Measurements from ENCODE around the gene INAFM2. TPM values are rescaled to one million over a fixed set of nuclear protein-coding genes. Genes with fewer than 3 reads are reported as not detected.

The INAFM2 gene
- total and polyA plus RNA-seq, 2 donors (not counting 1 experiment from before 2014, with no cell fraction given) = 8.9 to 11.0 TPM

DNA sequence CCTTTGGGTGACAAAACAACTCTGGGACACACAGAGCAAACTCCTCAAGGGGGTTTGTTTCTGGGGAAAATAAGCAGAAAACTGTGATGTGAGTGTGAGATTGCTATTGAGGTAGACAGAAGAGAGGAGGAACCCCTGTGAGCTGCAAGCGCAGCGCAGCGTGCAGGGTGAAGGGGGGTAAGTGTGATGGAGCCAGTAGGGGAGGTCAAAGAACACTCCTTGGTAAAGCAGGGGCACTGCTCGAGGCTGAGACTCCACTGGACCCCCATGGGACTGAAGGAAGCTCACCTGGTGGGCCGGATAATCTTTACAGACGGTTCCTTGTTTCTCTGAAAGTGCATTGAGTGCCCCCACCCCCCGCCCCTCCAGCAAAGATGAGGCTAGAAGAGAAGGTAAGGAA, 7.5 kb downstream of the INAFM2 start:
- Histone ChIP-seq H3K4me2 (ENCODE audit: extremely low read depth, insufficient read depth, low read length) (no peak overlapping the region), H4K20me1 (ENCODE audit: control insufficient read depth, extremely low read depth, insufficient read depth, low read length) (no peaks in the 10 kb centered on the region), H3K36me3 (ENCODE audit: control insufficient read depth, insufficient read depth, low read length) (peaks cover 14% of the 10 kb centered on the region), H3K4me1 (ENCODE audit: control insufficient read depth, extremely low read depth, insufficient read depth, low read length) (peaks cover 8% of the 10 kb centered on the region), H3K27ac (ENCODE audit: insufficient read depth, low read length) (no peak overlapping the region), H3K9me3 (ENCODE audit: control insufficient read depth, insufficient read depth, low read depth, low read length) (no peaks in the 10 kb centered on the region), H3K9ac (ENCODE audit: insufficient read depth, low read length) (no peak overlapping the region), H2AFZ (ENCODE audit: low read length) (no peak overlapping the region), H3K79me2 (ENCODE audit: control insufficient read depth, insufficient read depth, low read length) (no peaks in the 10 kb centered on the region), H3K27me3 (ENCODE audit: control insufficient read depth, insufficient read depth, low read length) (no peaks in the 10 kb centered on the region), H3K4me3 (replicated peaks in 1 of 4; ENCODE audit: control extremely low read depth in 1 of 4, insufficient read depth in 1 of 4, low read depth in 3 of 4, low read length in 4 of 4) (no peak overlapping the region)
- TF ChIP-seq EZH2 (IDR thresholded peaks at IDR 0.05; ENCODE audit: low read length, missing control alignments) (no peak), CTCF (conservative IDR thresholded peaks at IDR 0.05 in 1 of 2, IDR thresholded peaks at IDR 0.05 in 1 of 2; ENCODE audit: low read depth in 1 of 2, low read length in 2 of 2) (no peak)
- no peak for DNase-seq (ENCODE audit: low read depth in 2 of 2)

GRCh38 chr15:40331637-40332036, 8.1 kb downstream of the INAFM2 start:
- Histone ChIP-seq H3K9me3 (ENCODE audit: control insufficient read depth, insufficient read depth, low read depth, low read length) (no peaks in the 10 kb centered on the region), H3K9ac (ENCODE audit: insufficient read depth, low read length) (no peak overlapping the region), H3K4me1 (ENCODE audit: control insufficient read depth, extremely low read depth, insufficient read depth, low read length) (peaks cover 8% of the 10 kb centered on the region), H3K27me3 (ENCODE audit: control insufficient read depth, insufficient read depth, low read length) (no peaks in the 10 kb centered on the region), H2AFZ (ENCODE audit: low read length) (no peak overlapping the region), H4K20me1 (ENCODE audit: control insufficient read depth, extremely low read depth, insufficient read depth, low read length) (no peaks in the 10 kb centered on the region), H3K4me3 (replicated peaks in 1 of 4; ENCODE audit: control extremely low read depth in 1 of 4, insufficient read depth in 1 of 4, low read depth in 3 of 4, low read length in 4 of 4) (no peak overlapping the region), H3K27ac (ENCODE audit: insufficient read depth, low read length) (no peak overlapping the region), H3K4me2 (ENCODE audit: extremely low read depth, insufficient read depth, low read length) (no peak overlapping the region), H3K79me2 (ENCODE audit: control insufficient read depth, insufficient read depth, low read length) (no peaks in the 10 kb centered on the region), H3K36me3 (ENCODE audit: control insufficient read depth, insufficient read depth, low read length) (peaks cover 17% of the 10 kb centered on the region)
- no peak for DNase-seq (ENCODE audit: low read depth in 2 of 2)
- no peak for TF ChIP-seq CTCF (conservative IDR thresholded peaks at IDR 0.05 in 1 of 2, IDR thresholded peaks at IDR 0.05 in 1 of 2; ENCODE audit: low read depth in 1 of 2, low read length in 2 of 2)
- no peak for TF ChIP-seq EZH2 (IDR thresholded peaks at IDR 0.05; ENCODE audit: low read length, missing control alignments)

GRCh38 chr15:40332113-40332781, 8.8 kb downstream of the INAFM2 start:
- no peak overlapping the region for H3K9ac ChIP-seq (ENCODE audit: insufficient read depth, low read length)
- H4K20me1 ChIP-seq (ENCODE audit: control insufficient read depth, extremely low read depth, insufficient read depth, low read length) = no peaks in the 10 kb centered on the region
- peaks cover 8% of the 10 kb centered on the region for H3K4me1 ChIP-seq (ENCODE audit: control insufficient read depth, extremely low read depth, insufficient read depth, low read length)
- no peaks in the 10 kb centered on the region for H3K9me3 ChIP-seq (ENCODE audit: control insufficient read depth, insufficient read depth, low read depth, low read length)
- TF ChIP-seq CTCF (conservative IDR thresholded peaks at IDR 0.05 in 1 of 2, IDR thresholded peaks at IDR 0.05 in 1 of 2; ENCODE audit: low read depth in 1 of 2, low read length in 2 of 2) (no peak), EZH2 (IDR thresholded peaks at IDR 0.05; ENCODE audit: low read length, missing control alignments) (no peak)
- H3K27ac ChIP-seq (ENCODE audit: insufficient read depth, low read length) = no peak overlapping the region
- no peaks in the 10 kb centered on the region for H3K79me2 ChIP-seq (ENCODE audit: control insufficient read depth, insufficient read depth, low read length)
- DNase-seq (ENCODE audit: low read depth in 2 of 2) = no peak
- H3K36me3 ChIP-seq (ENCODE audit: control insufficient read depth, insufficient read depth, low read length) = peaks cover 22% of the 10 kb centered on the region
- H3K4me2 ChIP-seq (ENCODE audit: extremely low read depth, insufficient read depth, low read length) = no peak overlapping the region
- no peak overlapping the region for H3K4me3 ChIP-seq (replicated peaks in 1 of 4; ENCODE audit: control extremely low read depth in 1 of 4, insufficient read depth in 1 of 4, low read depth in 3 of 4, low read length in 4 of 4)
- H3K27me3 ChIP-seq (ENCODE audit: control insufficient read depth, insufficient read depth, low read length) = no peaks in the 10 kb centered on the region
- H2AFZ ChIP-seq (ENCODE audit: low read length) = no peak overlapping the region
